ENCODE data around the gene ODAPH.

ODAPH gene

DNA sequence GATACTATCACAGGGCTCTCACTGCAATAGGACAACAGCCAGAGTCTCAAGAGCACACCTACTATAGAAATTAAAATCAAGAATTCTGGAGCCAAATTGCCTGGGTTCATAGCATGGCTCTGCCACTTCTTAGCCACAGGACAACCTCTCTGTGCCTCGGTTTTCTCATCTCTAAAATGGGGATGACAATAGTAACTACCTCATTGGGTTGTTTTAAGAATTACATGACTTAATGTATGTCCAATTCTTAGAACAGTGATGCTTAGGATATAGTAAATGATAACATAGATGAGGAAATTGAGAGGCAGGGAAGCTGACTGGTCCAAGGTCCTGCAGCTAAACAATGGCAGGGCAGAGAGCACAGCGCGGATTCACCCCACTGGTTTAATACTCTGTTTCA lies 11.0 kb upstream of the ODAPH start:
- DNase-seq (ENCODE audit: low read depth in 3 of 3) = no peak

DNA sequence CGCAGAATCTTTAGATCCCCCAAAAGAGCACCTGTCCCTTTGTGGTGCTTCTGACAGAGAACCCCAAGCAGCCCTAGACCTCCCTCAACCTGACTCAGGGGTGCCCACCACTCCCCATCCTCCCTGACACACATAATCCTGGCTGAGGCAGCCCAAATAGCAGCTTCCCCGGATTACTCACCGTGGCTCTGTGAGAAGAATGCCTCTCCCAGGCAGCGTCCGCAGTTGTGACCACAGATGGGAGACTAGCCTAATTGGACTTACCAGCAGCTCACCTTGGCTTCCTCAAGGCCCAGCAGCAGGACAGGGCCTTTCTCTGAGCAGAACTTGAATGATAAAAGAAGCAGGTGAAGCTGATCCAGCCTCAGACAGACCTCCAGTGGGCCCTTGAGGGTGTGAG lies 10.3 kb upstream of the ODAPH start:
- DNase-seq (ENCODE audit: low read depth in 3 of 3) = no peak

DNA sequence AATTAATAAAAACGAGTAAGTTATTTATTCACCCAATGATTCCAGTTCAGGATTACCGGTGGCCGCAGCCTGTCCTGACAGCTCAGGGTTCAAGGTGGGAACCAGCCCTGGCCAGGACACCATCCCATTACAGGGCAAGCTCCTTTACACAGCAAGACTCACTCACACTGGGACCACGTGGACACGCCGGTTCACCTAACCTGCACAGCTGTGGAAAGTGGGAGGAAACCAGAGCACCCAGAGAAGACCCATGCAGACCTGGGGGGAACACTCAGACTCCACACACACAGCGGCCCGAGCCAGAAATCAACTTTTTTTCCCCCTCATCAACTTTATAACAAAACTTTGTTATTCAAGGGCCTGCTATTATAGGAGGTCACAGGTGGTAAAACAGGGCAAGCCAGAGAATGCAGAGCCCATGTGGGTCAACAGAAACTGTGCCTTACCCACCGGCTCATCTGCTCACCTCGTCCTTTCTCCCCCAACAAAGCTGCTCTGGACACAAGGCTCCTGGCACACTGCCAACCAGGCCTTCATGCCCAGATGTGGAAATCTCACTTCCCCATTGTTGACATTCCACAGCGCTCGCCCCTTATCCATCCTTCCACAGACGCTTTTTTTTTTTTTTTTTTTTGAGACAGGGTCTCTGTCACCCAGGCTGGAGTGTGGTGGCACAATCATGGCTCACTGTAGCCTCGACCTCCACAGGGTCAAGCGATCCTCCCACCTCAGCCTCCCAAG lies 8.0 kb upstream of the ODAPH start:
- no peak for DNase-seq (ENCODE audit: low read depth in 3 of 3)

DNA sequence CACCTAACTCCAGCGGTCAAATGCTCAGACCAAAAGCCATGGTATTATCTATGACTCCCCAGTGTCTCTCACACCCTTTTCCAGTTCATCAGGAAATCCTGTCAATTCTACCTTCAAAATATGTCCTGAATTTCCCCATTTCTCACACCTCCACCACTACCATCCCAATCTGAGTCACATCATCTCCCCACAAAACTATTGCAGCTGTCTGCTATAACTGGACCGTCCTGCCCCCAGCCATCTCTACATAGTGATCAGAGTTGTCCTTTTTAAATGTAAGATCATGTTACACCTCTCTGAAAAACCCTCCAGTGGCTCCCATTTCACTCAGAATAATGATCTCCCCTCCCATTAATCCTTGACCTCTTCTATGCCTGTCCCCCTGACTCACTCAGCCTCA lies 6.8 kb upstream of the ODAPH start:
- DNase-seq (ENCODE audit: low read depth in 3 of 3) = no peak

DNA sequence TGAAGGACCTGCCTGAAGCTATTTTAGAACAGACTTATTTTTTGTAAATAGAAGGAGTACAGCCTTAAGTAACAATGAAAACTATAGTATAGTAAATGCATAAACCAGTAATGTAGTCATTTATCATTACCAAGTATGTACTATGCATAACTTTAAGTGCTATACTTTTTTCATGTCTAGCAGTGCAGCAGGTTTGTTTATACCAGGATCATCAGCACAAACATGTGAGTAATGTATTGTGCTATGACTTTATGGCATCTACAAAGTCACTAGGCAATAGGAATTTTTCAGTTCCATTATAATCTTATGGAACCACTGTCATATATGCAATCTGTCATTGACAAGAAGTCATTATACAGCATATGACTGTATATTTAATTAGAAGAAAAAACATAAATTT lies 3.4 kb upstream of the ODAPH start:
- DNase-seq (ENCODE audit: low read depth in 3 of 3) = no peak

DNA sequence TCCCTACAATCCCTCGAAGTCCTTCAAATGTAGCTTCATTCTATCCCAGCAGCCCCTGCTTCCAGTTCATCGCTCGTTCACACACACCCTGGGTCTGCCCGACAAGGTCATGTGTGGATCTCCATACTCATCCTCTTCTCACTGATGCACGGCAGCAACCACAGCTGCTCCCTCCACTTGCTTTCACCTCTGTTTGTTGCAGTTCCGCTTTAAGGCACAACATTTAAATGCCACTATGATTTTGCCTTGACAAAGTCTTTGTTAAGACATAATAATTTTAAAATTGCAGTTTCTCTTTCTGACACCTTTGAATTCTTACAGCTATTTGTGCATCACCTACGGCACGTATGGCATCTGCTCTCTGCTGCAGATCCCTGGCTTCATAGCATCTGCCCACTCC lies 1.8 kb downstream of the ODAPH start:
- DNase-seq (ENCODE audit: low read depth in 3 of 3) = no peak

DNA sequence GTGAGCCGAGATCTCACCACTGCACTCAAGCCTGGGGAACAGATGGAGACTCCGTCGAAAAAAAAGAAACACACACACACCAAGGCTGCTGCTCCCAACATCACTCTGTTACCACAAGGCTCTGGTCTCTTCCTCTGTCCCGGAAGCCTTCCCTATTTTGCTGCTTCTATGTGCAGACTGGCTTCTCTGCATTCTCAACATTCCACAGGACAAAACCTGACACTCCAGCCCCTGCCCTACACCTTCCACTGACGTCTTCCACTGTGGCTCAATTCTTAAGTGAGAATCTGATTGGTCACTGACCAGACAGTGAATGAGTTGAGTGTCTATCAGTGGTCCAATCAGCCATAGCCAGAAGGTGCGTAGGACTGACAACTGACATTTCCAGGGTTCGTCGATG lies 5.9 kb downstream of the ODAPH start:
- DNase-seq (ENCODE audit: low read depth in 3 of 3) = no peak

DNA sequence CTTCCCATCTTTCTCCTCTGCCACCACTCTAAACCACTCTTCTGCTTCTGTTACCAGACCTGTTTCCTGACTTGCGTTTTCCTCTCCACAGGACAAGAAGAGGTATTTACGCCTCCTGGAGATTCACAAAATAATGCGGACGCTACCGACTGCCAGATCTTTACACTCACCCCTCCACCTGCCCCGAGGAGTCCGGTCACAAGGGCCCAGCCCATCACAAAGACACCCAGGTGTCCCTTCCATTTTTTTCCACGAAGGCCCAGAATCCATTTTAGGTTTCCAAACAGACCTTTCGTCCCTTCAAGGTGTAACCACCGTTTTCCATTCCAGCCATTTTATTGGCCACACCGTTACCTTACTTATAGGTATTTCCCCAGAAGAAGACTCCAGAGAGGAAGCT lies 8.2 kb downstream of the ODAPH start:
- no peak for DNase-seq (ENCODE audit: low read depth in 3 of 3)

DNA sequence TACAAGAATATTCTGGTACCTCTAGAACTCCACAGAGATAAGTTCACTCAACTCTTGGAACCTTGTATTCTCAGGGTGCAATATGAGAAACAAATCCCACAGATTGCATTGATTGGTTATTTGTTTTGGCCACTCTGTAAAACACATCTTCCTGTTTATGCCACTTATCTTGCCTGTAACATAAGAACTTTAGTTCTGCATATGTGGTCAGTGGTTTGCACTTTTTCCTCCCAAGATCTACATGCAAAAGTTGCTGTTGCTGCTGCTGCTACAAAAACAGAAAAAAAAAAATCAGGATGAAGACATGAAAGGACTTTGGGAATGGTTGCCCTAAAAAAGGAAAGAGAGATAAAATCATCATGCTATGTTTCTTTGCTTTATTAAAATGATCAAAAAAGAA lies 9.6 kb downstream of the ODAPH start:
- no peak for DNase-seq (ENCODE audit: low read depth in 3 of 3)

DNA sequence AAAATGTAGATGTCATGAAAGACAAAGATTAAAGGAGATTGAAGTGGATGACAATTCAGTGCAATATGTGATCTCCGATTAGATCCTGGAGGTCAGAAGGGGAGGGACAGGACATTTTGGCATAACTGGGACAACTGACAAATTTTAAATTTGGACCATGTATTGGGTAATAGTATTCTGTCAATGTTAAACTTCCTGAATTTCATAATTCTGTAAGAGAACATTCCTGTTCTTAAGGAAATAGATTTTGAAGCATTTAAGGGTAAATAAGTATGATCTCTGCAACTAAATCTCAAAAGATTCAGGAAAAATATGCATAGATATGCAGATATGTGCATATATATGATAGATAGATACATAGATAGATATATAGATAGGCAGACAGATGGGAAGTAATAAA lies 11.0 kb downstream of the ODAPH start:
- no peak for DNase-seq (ENCODE audit: low read depth in 3 of 3)

DNA sequence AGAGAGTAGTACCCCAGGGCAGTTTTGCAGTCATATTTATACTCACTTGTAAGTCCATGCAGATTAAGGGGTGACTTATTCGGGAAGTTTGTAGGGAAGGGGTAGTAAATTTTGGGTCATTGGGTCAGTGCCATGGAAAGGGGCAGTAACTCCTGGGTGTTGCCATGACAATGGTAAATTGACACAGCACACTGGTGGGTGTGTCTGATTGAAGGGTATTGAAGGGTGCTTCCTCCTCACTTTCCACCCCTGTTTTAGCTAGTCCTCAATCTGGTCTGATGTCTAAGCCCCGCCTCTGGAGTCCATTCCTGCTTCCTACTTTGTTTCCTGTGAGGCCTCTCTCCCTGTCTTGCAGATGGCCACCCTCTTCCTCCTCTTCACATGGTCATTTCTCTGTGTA lies 11.9 kb downstream of the ODAPH start:
- DNase-seq (ENCODE audit: low read depth in 3 of 3) = no peak

DNA sequence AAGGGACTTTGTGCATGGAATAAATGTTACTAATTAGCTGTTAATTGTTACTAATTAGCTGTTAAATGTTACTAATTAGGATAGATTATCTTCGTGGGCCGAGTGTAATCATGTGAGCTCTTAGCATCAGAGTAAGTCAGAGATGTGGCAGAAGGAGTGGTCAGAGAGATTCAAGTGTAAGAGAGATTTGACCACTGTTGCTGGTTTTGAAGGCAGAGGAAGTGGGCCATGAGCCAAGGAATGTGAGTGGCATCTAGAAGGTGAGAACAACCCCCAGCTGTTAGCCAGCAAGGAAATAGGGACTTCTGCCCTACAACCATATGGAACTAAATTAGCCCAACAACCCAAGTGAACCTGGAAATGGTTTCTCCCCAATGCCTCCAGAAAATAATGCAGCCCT lies 28.2 kb downstream of the ODAPH start:
- no peak for DNase-seq (ENCODE audit: low read depth in 3 of 3)

DNA sequence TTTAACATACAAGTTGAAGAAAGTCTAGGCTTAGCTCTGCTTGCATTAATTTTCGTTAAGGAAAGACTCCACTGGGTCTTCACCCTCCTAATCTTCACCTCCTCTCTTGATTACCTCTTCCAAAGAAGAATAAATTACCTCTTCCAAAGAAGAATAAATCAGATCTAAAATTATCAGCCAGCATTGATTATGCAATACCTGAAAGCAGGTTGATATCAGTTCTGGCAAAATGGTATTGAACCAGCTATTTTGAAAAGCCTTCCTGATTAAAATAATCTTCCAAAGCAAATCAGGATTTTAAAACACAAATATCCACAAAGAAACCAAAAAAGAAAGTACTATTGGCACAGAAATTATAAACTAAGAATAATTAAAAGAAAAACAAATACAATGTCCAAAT lies 37.5 kb downstream of the ODAPH start:
- no peak for DNase-seq (ENCODE audit: low read depth in 3 of 3)

DNA sequence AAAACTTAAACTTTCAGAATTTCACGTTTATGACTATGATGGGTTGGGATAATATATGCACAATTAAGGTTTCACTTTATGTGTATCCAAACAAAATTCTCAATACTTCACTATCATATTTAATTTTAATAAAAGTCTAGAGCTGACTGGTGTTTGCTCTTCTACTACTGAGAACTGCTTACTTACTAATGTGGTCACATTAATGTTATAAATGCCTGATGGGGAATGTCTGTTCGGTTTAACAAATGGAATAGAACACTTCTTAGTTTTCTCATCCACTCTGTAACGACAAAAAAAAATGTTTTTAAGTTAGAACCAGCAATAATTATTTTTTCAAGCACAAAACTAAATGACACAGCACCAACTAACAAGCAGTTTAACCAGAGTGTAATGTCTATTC lies 40.2 kb downstream of the ODAPH start:
- no peak for DNase-seq (ENCODE audit: low read depth in 3 of 3)

DNA sequence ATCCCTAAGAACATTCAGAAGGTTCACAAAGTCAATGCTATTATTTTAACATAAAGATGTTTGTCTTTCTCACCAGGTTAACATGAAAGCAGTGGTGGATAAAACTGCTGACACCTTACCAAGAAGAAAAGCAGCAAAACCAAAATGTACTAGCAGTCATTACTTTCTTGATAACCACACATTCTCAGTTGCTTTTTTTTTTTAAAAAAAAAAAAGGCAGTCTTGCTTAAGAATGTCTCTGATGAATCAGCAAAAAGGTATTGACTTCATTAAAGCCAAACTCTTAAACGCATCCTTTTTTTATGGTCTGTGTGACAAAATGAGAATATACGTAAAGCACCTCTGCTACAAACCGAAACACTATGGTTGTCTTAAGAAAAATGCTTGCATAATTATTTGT lies 42.5 kb downstream of the ODAPH start:
- DNase-seq (ENCODE audit: low read depth in 3 of 3) = no peak

DNA sequence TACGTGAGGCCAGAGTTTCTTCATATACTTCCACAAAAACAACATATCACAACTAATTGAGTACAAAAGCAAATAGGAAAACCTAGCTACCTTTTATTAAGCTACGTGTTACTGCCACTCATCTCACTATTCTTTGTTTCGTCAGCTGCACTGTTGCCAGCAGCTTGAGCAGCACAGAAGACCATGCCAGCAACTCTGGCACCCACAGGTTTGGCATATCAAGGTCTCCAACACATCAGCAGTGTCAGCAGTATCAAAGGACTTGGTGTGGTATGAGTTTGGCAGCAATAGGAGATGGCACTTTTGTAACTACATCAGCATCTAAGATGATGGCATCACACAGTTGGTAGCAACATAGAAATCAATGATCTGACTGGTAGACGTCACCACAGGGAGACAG lies 43.8 kb downstream of the ODAPH start:
- no peak for DNase-seq (ENCODE audit: low read depth in 3 of 3)

DNA sequence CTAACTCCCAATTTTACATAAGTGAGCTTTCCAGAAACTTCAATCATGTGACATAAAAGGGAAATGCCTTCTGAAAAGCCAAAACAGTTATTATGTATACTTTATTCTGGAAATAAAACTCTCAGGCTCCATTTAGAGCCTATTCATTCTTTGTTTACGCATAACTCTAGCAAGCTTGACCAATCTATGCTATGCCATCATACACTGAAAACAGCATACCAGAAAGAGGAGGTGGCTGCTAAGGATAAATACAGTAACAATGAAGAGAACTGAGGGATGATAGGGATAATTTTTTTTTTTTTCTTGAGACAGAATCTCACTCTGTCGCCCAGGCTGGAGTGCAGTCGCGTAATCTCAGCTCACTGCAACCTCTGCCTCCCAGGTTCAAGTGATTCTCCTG lies 50.1 kb downstream of the ODAPH start:
- DNase-seq (ENCODE audit: low read depth in 3 of 3) = no peak

DNA sequence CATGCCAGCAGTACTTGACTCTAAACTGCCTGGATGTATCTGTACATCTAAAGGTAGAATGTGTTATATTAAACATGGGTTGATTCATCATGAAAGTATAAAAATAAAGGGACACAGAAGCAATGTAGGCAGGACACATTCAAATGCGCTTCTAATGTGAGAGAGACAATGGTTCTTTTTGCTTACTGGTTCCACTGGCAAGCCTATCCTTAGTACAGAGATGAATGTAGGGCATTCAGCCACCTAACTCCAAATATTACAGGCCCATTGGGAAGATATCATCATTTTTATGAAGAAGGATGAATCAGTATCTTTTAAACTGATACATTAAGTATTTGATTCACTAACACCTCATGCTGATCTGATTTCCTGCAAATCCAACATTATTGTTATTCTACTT lies 56.4 kb downstream of the ODAPH start:
- DNase-seq (ENCODE audit: low read depth in 3 of 3) = no peak
